ENCODE data around the gene ZFP36L2. TPM values are rescaled to one million over a fixed set of nuclear protein-coding genes. Genes with fewer than 3 reads are reported as not detected.

The ZFP36L2 gene
- total RNA-seq, 2 donors from 2014 or later: 77.1 to 114 TPM

DNA sequence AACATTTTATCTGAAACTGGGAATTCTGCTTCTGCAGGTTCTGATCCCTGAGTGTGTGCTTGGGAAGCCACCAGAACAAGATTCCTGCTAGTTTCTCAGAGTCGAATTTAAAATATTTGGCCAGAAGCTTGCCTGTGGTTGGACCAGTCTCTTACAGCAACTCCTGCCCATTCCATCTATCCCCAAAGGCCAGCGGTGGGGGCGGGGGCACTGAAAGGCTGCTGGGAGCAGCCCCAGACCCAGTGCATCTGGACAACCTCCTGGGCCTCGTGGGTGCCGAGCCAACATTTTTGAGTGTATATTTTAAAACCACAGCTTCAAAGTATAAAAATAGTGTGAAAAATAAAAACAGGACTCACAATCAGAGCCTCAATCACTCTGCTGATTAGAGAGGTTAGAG, 38.6 kb upstream of the ZFP36L2 start:
- no peaks in the 10 kb centered on the region for H3K9me3 ChIP-seq (ENCODE audit: control insufficient read depth, low read length)
- H3K36me3 ChIP-seq (ENCODE audit: control insufficient read depth, insufficient read depth, low read length): no peaks in the 10 kb centered on the region
- no peaks in the 10 kb centered on the region for H3K27me3 ChIP-seq (ENCODE audit: control insufficient read depth, insufficient read depth, low read length, poor library complexity, severe bottlenecking)
- DNase-seq: no peak
- Mint-ChIP-seq H3K4me3 (no peak overlapping the region), H3K27ac (no peak overlapping the region), H3K36me3 (ENCODE audit: low read depth) (peaks cover 7% of the 10 kb centered on the region), H3K27me3 (ENCODE audit: insufficient read depth) (no peaks in the 10 kb centered on the region), H3K9me3 (no peaks in the 10 kb centered on the region), H3K4me1 (peaks cover 24% of the 10 kb centered on the region)
- no peak overlapping the region for H3K27ac ChIP-seq (ENCODE audit: low read depth, low read length)
- H3K4me3 ChIP-seq (ENCODE audit: low read length): no peak overlapping the region
- no peak overlapping the region for H3K9ac ChIP-seq (ENCODE audit: extremely low read depth, low read length, poor library complexity, severe bottlenecking)
- TF ChIP-seq, protein P1, sequence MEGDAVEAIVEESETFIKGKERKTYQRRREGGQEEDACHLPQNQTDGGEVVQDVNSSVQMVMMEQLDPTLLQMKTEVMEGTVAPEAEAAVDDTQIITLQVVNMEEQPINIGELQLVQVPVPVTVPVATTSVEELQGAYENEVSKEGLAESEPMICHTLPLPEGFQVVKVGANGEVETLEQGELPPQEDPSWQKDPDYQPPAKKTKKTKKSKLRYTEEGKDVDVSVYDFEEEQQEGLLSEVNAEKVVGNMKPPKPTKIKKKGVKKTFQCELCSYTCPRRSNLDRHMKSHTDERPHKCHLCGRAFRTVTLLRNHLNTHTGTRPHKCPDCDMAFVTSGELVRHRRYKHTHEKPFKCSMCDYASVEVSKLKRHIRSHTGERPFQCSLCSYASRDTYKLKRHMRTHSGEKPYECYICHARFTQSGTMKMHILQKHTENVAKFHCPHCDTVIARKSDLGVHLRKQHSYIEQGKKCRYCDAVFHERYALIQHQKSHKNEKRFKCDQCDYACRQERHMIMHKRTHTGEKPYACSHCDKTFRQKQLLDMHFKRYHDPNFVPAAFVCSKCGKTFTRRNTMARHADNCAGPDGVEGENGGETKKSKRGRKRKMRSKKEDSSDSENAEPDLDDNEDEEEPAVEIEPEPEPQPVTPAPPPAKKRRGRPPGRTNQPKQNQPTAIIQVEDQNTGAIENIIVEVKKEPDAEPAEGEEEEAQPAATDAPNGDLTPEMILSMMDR (conservative IDR thresholded peaks at IDR 0.05): no peak
- H3K4me1 ChIP-seq (ENCODE audit: control insufficient read depth, insufficient read depth, low read length): peaks cover 7% of the 10 kb centered on the region
- WGBS, 2 experiments (ENCODE audit: insufficient coverage in 1 of 2, insufficient read length in 1 of 2): 88 to 92% methylated on average over 2 to 5 of the region's 5 CpGs

GRCh38 chr2:43262951-43263350, 36.5 kb upstream of the ZFP36L2 start:
- Mint-ChIP-seq H3K9me3 (no peaks in the 10 kb centered on the region), H3K27ac (no peak overlapping the region), H3K36me3 (ENCODE audit: low read depth) (peaks cover 8% of the 10 kb centered on the region), H3K27me3 (ENCODE audit: insufficient read depth) (no peaks in the 10 kb centered on the region), H3K4me3 (no peak overlapping the region), H3K4me1 (peaks cover 10% of the 10 kb centered on the region)
- H3K27me3 ChIP-seq (ENCODE audit: control insufficient read depth, insufficient read depth, low read length, poor library complexity, severe bottlenecking): no peaks in the 10 kb centered on the region
- TF ChIP-seq, protein P1 (conservative IDR thresholded peaks at IDR 0.05): no peak
- H3K9me3 ChIP-seq (ENCODE audit: control insufficient read depth, low read length): no peaks in the 10 kb centered on the region
- WGBS, 2 experiments (ENCODE audit: insufficient coverage in 1 of 2, insufficient read length in 1 of 2): 86 to 97% methylated on average over 5 to 6 of the region's 6 CpGs
- no peak overlapping the region for H3K9ac ChIP-seq (ENCODE audit: extremely low read depth, low read length, poor library complexity, severe bottlenecking)
- no peak overlapping the region for H3K4me3 ChIP-seq (ENCODE audit: low read length)
- H3K4me1 ChIP-seq (ENCODE audit: control insufficient read depth, insufficient read depth, low read length): no peaks in the 10 kb centered on the region
- no peak for DNase-seq
- no peak overlapping the region for H3K27ac ChIP-seq (ENCODE audit: low read depth, low read length)
- H3K36me3 ChIP-seq (ENCODE audit: control insufficient read depth, insufficient read depth, low read length): no peaks in the 10 kb centered on the region

GRCh38 chr2:43262239-43262638, 35.8 kb upstream of the ZFP36L2 start:
- Histone ChIP-seq H3K9ac (ENCODE audit: extremely low read depth, low read length, poor library complexity, severe bottlenecking) (no peak overlapping the region), H3K27ac (ENCODE audit: low read depth, low read length) (no peak overlapping the region), H3K36me3 (ENCODE audit: control insufficient read depth, insufficient read depth, low read length) (no peaks in the 10 kb centered on the region), H3K9me3 (ENCODE audit: control insufficient read depth, low read length) (no peaks in the 10 kb centered on the region), H3K4me3 (ENCODE audit: low read length) (no peak overlapping the region), H3K4me1 (ENCODE audit: control insufficient read depth, insufficient read depth, low read length) (no peaks in the 10 kb centered on the region), H3K27me3 (ENCODE audit: control insufficient read depth, insufficient read depth, low read length, poor library complexity, severe bottlenecking) (no peaks in the 10 kb centered on the region)
- no peak for DNase-seq
- no peak overlapping the region for H3K27ac Mint-ChIP-seq
- H3K4me3 Mint-ChIP-seq: no peak overlapping the region
- H3K36me3 Mint-ChIP-seq (ENCODE audit: low read depth): peaks cover 8% of the 10 kb centered on the region
- H3K4me1 Mint-ChIP-seq: peaks cover 7% of the 10 kb centered on the region
- no peaks in the 10 kb centered on the region for H3K27me3 Mint-ChIP-seq (ENCODE audit: insufficient read depth)
- no peaks in the 10 kb centered on the region for H3K9me3 Mint-ChIP-seq
- no CpG with 5 or more reads among the region's 1 CpG for WGBS, 2 experiments (ENCODE audit: insufficient coverage in 1 of 2, insufficient read length in 1 of 2)
- TF ChIP-seq, protein P1 (conservative IDR thresholded peaks at IDR 0.05): no peak
